ENCODE results near the gene CAMSAP3. TPM values are rescaled to one million over a fixed set of nuclear protein-coding genes. Genes with fewer than 3 reads are reported as not detected.

Gene CAMSAP3
- total and polyA plus RNA-seq, 12 donors = 0.61 to 18.9 (median 6.0) TPM

DNA sequence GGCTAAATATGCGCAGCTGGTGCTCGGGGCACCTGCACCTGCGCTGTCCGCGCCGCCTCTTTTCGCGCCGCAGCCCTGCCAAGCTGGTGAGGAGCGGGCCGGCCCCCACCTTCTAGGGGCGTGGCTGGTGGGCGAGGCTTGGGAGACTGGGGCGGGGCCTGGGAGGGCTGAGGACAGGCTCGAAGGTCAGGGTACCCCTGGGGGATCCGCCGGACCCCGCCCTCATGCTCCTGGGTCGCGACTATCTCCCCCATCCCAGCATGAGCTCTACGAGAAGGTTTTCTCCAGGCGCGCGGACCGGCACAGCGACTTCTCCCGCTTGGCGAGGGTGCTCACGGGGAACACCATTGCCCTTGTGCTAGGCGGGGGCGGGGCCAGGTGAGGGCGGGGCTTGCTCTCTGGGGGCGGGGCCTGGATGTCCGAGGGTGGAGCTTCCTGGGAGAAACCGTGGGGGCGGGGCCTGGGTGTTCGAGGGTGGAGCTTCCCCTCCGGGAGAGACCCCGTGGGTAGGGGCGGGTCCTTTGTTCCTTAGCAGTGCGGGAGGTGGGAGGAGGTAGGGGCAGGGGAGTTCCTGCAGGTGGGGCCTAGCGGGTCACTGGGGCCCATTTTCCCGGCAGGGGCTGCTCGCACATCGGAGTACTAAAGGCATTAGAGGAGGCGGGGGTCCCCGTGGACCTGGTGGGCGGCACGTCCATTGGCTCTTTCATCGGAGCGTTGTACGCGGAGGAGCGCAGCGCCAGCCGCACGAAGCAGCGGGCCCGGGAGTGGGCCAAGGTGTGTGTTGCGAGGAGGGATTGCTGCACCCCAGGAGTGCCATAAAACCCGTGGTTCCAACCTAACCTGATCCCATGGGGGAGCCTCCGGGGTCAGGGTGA is 40.4 kb upstream of the CAMSAP3 start:
- Histone ChIP-seq H3K27ac (no peak overlapping the region), H3K4me3 (no peak overlapping the region), H3K4me1 (replicated peaks in 1 of 2) (no peaks in the 10 kb centered on the region), H3K9me3 (replicated peaks in 1 of 3) (no peaks in the 10 kb centered on the region), H3K36me3 (replicated peaks in 1 of 2) (peaks cover 0 to 59% of the 10 kb centered on the region in 2 donors), H3K27me3 (no peaks in the 10 kb centered on the region)
- DNase-seq = no peak
- intact Hi-C loops (cut with DNase I) = no loop called here
- 75 to 88% (median 80%) methylated on average over 16 to 62 of the region's 62 CpGs for WGBS, 4 donors
- TF ChIP-seq POLR2A (IDR thresholded peaks at IDR 0.05) = no peak
- TF ChIP-seq, protein P1, sequence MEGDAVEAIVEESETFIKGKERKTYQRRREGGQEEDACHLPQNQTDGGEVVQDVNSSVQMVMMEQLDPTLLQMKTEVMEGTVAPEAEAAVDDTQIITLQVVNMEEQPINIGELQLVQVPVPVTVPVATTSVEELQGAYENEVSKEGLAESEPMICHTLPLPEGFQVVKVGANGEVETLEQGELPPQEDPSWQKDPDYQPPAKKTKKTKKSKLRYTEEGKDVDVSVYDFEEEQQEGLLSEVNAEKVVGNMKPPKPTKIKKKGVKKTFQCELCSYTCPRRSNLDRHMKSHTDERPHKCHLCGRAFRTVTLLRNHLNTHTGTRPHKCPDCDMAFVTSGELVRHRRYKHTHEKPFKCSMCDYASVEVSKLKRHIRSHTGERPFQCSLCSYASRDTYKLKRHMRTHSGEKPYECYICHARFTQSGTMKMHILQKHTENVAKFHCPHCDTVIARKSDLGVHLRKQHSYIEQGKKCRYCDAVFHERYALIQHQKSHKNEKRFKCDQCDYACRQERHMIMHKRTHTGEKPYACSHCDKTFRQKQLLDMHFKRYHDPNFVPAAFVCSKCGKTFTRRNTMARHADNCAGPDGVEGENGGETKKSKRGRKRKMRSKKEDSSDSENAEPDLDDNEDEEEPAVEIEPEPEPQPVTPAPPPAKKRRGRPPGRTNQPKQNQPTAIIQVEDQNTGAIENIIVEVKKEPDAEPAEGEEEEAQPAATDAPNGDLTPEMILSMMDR (IDR thresholded peaks at IDR 0.05) = no peak

DNA sequence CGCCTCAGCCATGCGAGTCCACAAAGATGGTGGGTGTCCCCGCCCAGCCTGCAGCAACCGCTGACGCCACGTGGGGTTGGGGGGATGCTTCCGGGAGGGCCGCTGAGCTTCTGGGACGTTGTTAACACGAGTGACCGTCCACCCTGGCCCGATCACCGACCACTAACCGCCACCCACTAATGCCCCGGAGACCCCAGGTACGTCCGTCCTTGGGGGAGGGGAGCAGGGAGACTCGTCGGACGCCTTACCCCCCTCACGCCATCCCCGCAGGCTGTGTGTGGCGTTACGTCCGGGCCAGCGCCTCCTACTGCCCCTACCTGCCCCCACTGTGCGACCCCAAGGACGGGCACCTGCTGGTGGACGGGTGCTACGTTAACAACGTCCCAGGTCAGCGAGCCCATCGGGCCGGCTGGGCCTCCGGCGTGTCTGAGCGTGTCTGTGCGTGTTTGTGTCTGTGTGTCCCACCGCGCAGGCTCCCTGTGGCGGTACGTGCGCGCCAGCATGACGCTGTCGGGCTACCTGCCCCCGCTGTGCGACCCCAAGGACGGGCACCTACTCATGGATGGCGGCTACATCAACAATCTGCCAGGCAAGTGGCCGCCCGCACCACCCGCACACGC is 38.9 kb upstream of the CAMSAP3 start:
- no peak overlapping the region for H3K27ac ChIP-seq
- no peaks in the 10 kb centered on the region for H3K4me1 ChIP-seq (replicated peaks in 1 of 2)
- 95 to 100% (median 97%) methylated on average over 5 to 54 of the region's 54 CpGs for WGBS, 4 donors
- H3K4me3 ChIP-seq = no peak overlapping the region
- TF ChIP-seq POLR2A (IDR thresholded peaks at IDR 0.05) = no peak
- TF ChIP-seq, protein P1 (IDR thresholded peaks at IDR 0.05) = no peak
- DNase-seq = no peak
- H3K36me3 ChIP-seq (replicated peaks in 1 of 2) = peaks cover 0 to 62% of the 10 kb centered on the region in 2 donors
- no peaks in the 10 kb centered on the region for H3K9me3 ChIP-seq (replicated peaks in 1 of 3)
- intact Hi-C loops (cut with DNase I) = no loop called here
- H3K27me3 ChIP-seq = no peaks in the 10 kb centered on the region

DNA sequence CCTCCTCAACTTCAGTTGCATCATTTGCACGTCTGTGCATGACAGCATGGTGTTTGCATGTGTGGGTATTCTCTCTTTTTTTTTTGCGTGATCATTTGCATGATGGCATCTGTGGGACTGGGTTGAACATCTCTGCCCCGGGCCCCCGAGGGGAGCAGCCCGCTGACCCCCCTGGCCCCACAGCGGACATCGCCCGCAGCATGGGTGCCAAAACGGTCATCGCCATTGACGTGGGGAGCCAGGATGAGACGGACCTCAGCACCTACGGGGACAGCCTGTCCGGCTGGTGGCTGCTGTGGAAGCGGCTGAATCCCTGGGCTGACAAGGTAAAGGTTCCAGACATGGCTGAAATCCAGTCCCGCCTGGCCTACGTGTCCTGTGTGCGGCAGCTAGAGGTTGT is 37.0 kb upstream of the CAMSAP3 start:
- intact Hi-C loops (cut with DNase I) = no loop called here
- Histone ChIP-seq H3K36me3 (replicated peaks in 1 of 2) (peaks cover 0 to 62% of the 10 kb centered on the region in 2 donors), H3K9me3 (replicated peaks in 1 of 3) (no peaks in the 10 kb centered on the region), H3K4me3 (no peak overlapping the region), H3K4me1 (replicated peaks in 1 of 2) (no peaks in the 10 kb centered on the region), H3K27ac (no peak overlapping the region), H3K27me3 (no peaks in the 10 kb centered on the region)
- no peak for DNase-seq
- TF ChIP-seq, protein P1 (IDR thresholded peaks at IDR 0.05) = no peak
- WGBS, 4 donors = 90 to 98% (median 92%) methylated on average over 18 of the region's 18 CpGs

DNA sequence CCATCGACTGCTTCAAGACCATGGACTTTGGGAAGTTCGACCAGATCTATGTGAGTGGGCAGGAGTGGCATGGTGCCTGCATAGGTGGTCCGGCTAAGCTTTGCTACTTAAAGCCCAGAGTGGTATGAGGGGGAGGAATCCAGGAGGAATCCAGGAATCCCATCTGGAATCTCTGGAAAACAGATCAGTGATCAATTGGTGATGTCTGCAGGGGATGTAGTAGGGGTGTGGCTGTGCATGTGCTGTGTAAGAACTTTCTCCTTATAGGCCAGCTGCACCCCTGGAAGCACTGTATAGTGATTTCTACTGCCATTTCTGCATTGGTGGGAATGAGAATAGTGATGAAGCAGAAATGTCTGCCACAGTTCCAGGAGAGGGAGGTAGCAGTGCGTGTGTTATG is 36.6 kb upstream of the CAMSAP3 start:
- intact Hi-C loops (cut with DNase I) = no loop called here
- Histone ChIP-seq H3K27ac (no peak overlapping the region), H3K4me3 (no peak overlapping the region), H3K9me3 (replicated peaks in 1 of 3) (no peaks in the 10 kb centered on the region), H3K4me1 (replicated peaks in 1 of 2) (no peaks in the 10 kb centered on the region), H3K27me3 (no peaks in the 10 kb centered on the region), H3K36me3 (replicated peaks in 1 of 2) (peaks cover 0 to 62% of the 10 kb centered on the region in 2 donors)
- no peak for DNase-seq
- 58 to 97% (median 67%) methylated on average over 3 to 4 of the region's 4 CpGs for WGBS, 4 donors
- TF ChIP-seq POLR2A (IDR thresholded peaks at IDR 0.05) = no peak
- TF ChIP-seq, protein P1 (IDR thresholded peaks at IDR 0.05) = no peak

Data from adrenal gland (tissue), 12 donors.